OCI-LY7 (cell line): ENCODE data around the gene HMGA1. TPM values are rescaled to one million over a fixed set of nuclear protein-coding genes. Genes with fewer than 3 reads are reported as not detected.

Experiments used
- BruUV-seq: library from RNA; stranded (reverse); fragments of 400-500 nt; replicated peaks from 2 replicates; lab custom pipeline; 2021; lab: Mats Ljungman, UMichigan
- CTCF ChIA-PET: fragments of 300-600 bp; sonication (Branson Sonifier 250); formaldehyde crosslinking; loops from one replicate; lab custom pipeline; 2022; ENCODE audit warnings: antibody characterized with exemption; ENCODE audit not compliant: unreplicated experiment; lab: Charles Lee
- POLR2A ChIA-PET: fragments of 300-600 bp; sonication (Branson Sonifier 250); formaldehyde crosslinking; loops from one replicate; lab custom pipeline; 2022; ENCODE audit warnings: antibody characterized with exemption; lab: Charles Lee
- DNase-seq: peaks from one replicate; pipeline ENCODE4 v3.0.0-alpha.2; 2015; ENCODE audit warnings: low spot score
- H2AFZ ChIP-seq: fragments of 200-600 bp; sonication (generic), shearing (Covaris generic); 2 replicates; pipeline ENCODE4 v1.6.1; 2014; ENCODE audit warnings: mild to moderate bottlenecking, antibody characterized with exemption, low read length, moderate library complexity
- H3K27ac ChIP-seq: fragments of 200-600 bp; sonication (generic); 2 replicates; pipeline ENCODE4 v1.5.1; 2014; ENCODE audit warnings: mixed run types, low read depth, mild to moderate bottlenecking, moderate library complexity, low read length, inconsistent platforms; ENCODE audit not compliant: poor library complexity, severe bottlenecking
- H3K36me3 ChIP-seq: fragments of 200-600 bp; sonication (generic); 2 replicates; pipeline ENCODE4 v1.6.1; 2014; ENCODE audit warnings: mild to moderate bottlenecking, antibody characterized with exemption, low read length, moderate library complexity, mixed read lengths; ENCODE audit not compliant: insufficient read depth
- H3K4me1 ChIP-seq: fragments of 200-600 bp; sonication (generic); 2 replicates; pipeline ENCODE4 v1.5.1; 2014; ENCODE audit warnings: mild to moderate bottlenecking, low read length; ENCODE audit not compliant: insufficient read depth, poor library complexity, severe bottlenecking
- H3K4me2 ChIP-seq: fragments of 200-600 bp; sonication (generic); 2 replicates; pipeline ENCODE4 v1.6.1; 2014; ENCODE audit warnings: mild to moderate bottlenecking, low read length
- H3K4me3 ChIP-seq: fragments of 200-600 bp; sonication (generic); 2 replicates; pipeline ENCODE4 v1.5.1; 2014; ENCODE audit warnings: mild to moderate bottlenecking, low read depth, low read length; ENCODE audit not compliant: poor library complexity, severe bottlenecking
- H3K79me2 ChIP-seq: fragments of 200-600 bp; sonication (generic); 2 replicates; pipeline ENCODE4 v1.6.1; 2016; ENCODE audit warnings: low read depth, mild to moderate bottlenecking, low read length, moderate library complexity, mixed read lengths; ENCODE audit not compliant: insufficient read depth
- H3K9me2 ChIP-seq: fragments of 200-600 bp; sonication (generic); 2 replicates; pipeline ENCODE4 v1.6.1; 2016; ENCODE audit warnings: mild to moderate bottlenecking, low read length, mixed read lengths; ENCODE audit not compliant: insufficient read depth
- H3K9me3 ChIP-seq: fragments of 200-600 bp; sonication (generic); 2 replicates; pipeline ENCODE4 v1.6.1; 2014; ENCODE audit warnings: mild to moderate bottlenecking, mixed run types, low read length, mixed read lengths
- H4K20me1 ChIP-seq: fragments of 200-600 bp; sonication (generic); 2 replicates; pipeline ENCODE4 v1.6.1; 2014; ENCODE audit warnings: mild to moderate bottlenecking, antibody characterized with exemption, low read length, moderate library complexity, mixed read lengths; ENCODE audit not compliant: insufficient read depth
- CTCF ChIP-seq: fragments of 200-600 bp; sonication (generic); conservative IDR thresholded peaks from 2 replicates; pipeline ENCODE4 v1.5.1; 2014; ENCODE audit warnings: mild to moderate bottlenecking, antibody characterized with exemption, low read length, moderate library complexity, mixed read lengths
- EZH2phosphoT487 ChIP-seq: fragments of 200-600 bp; sonication (generic); IDR thresholded peaks from 2 replicates; pipeline ENCODE4 v1.6.1; 2018; ENCODE audit warnings: low read depth, borderline replicate concordance, mild to moderate bottlenecking, mixed run types, antibody characterized with exemption, low read length, moderate library complexity, mixed read lengths
- intact Hi-C: fragments of 100-400 bp; cut with micrococcal nuclease; formaldehyde crosslinking; loops from one replicate; pipeline ENCODE4 v1.10.0; 2022; ENCODE audit not compliant: unreplicated experiment
- total RNA-seq, 2 experiments: library from RNA; depleted of rRNA in 1 of 2; stranded (reverse); fragments of >200 nt in 1 of 2; shearing (Covaris generic) in 1 of 2; gene quantifications; 2 replicates each; pipeline ENCODE4 v1.2.3, GENCODE V29; 2014 to 2022

Gene HMGA1
- total RNA-seq, 2 experiments from 2014 or later, result 435 to 764 TPM

- Histone ChIP-seq H3K4me2 (no peak overlapping the region), H3K27ac (no peak overlapping the region), H3K4me1 (peaks cover 8% of the 10 kb centered on the region), H3K79me2 (no peaks in the 10 kb centered on the region), H3K9me3 (no peaks in the 10 kb centered on the region), H3K36me3 (no peaks in the 10 kb centered on the region), H2AFZ (no peak overlapping the region), H3K4me3 (no peak overlapping the region), H3K9me2 (no peaks in the 10 kb centered on the region), H4K20me1 (no peaks in the 10 kb centered on the region)
- TF ChIP-seq EZH2phosphoT487 (no peak), CTCF (no peak)
- intact Hi-C loops, result no loop called here
- DNase-seq, result no peak
- no TSS peak for BruUV-seq
- POLR2A ChIA-PET, result interaction anchor here (0.6 kb wide), 1 partner anchor 9 kb away, joined by 3 read pairs; no protein-coding TSS in a partner anchor
- CTCF ChIA-PET, result no interaction called here
These were observed 35.6 kb downstream of the HMGA1 start for GRCh38 chr6:34272013-34272926.

GRCh38 chr6:34273242-34273805 is 36.7 kb downstream of the HMGA1 start:
- peak overlapping the region; percentile 23; the same call in 1 of the 2 replicates for H3K4me2 ChIP-seq
- peaks cover 8% of the 10 kb centered on the region for H3K4me1 ChIP-seq
- DNase-seq, result peak; percentile 31
- no peaks in the 10 kb centered on the region for H4K20me1 ChIP-seq
- ChIA-PET POLR2A (interaction anchor here (0.6 kb wide), 1 partner anchor 8 kb away, joined by 3 read pairs; no protein-coding TSS in a partner anchor), CTCF (no interaction called here)
- no peak overlapping the region for H3K27ac ChIP-seq
- BruUV-seq, result no TSS peak
- H3K4me3 ChIP-seq, result no peak overlapping the region
- intact Hi-C loops, result no loop called here
- H2AFZ ChIP-seq, result no peak overlapping the region
- H3K9me3 ChIP-seq, result no peaks in the 10 kb centered on the region
- H3K36me3 ChIP-seq, result no peaks in the 10 kb centered on the region
- TF ChIP-seq CTCF, result no peak
- TF ChIP-seq EZH2phosphoT487, result no peak
- no peaks in the 10 kb centered on the region for H3K79me2 ChIP-seq
- no peaks in the 10 kb centered on the region for H3K9me2 ChIP-seq

GRCh38 chr6:34274129-34274528 is 37.5 kb downstream of the HMGA1 start:
- TF ChIP-seq EZH2phosphoT487 (no peak), CTCF (no peak)
- Histone ChIP-seq H3K79me2 (no peaks in the 10 kb centered on the region), H3K4me1 (peaks cover 8% of the 10 kb centered on the region), H2AFZ (no peak overlapping the region), H3K9me3 (no peaks in the 10 kb centered on the region), H3K4me2 (no peak overlapping the region), H4K20me1 (no peaks in the 10 kb centered on the region), H3K27ac (no peak overlapping the region), H3K4me3 (no peak overlapping the region), H3K36me3 (peaks cover 8% of the 10 kb centered on the region; the same call in 1 of the 2 replicates), H3K9me2 (no peaks in the 10 kb centered on the region)
- no peak for DNase-seq
- ChIA-PET POLR2A (no interaction called here), CTCF (no interaction called here)
- no TSS peak for BruUV-seq
- intact Hi-C loops, result no loop called here
